Esophagus muscularis mucosa (tissue), 4 donors: ENCODE results near the gene BIN1. TPM values are rescaled to one million over a fixed set of nuclear protein-coding genes. Genes with fewer than 3 reads are reported as not detected.

Source experiments
- DNase-seq: peaks from one replicate; pipeline ENCODE4 v3.0.0-alpha.2; 2017; ENCODE audit errors: extremely low spot score
- H3K27ac ChIP-seq, 4 donors: fragments of 200-600 bp; sonication (generic); replicated peaks in 1 of 4; 1 replicate in 3 of 4; 2 replicates in 1 of 4; pipeline ENCODE4 v1.5.1; 2016 to 2019; ENCODE audit warnings: mild to moderate bottlenecking in 1 of 4
- H3K27me3 ChIP-seq, 4 donors: fragments of 200-600 bp; sonication (generic); one replicate each; pipeline versions ENCODE4 v1.5.1 to v1.6.0; 2016 to 2019
- H3K36me3 ChIP-seq, 4 donors: fragments of 200-600 bp; sonication (generic); one replicate each; pipeline ENCODE4 v1.5.1; 2016 to 2019
- H3K4me1 ChIP-seq, 4 donors: fragments of 200-600 bp; sonication (generic); one replicate each; pipeline ENCODE4 v1.5.1; 2016 to 2019
- H3K4me3 ChIP-seq, 4 donors: fragments of 200-600 bp; sonication (generic); 1 replicate in 2 of 4; 2 replicates in 2 of 4; pipeline ENCODE4 v1.5.1; 2016 to 2019; ENCODE audit warnings: mild to moderate bottlenecking in 4 of 4, moderate library complexity in 1 of 4
- H3K9me3 ChIP-seq, 4 donors: fragments of 200-600 bp; sonication (generic); 1 replicate in 3 of 4; 2 replicates in 1 of 4; pipeline ENCODE4 v1.5.1; 2016 to 2019
- EP300 ChIP-seq: sonication (generic); formaldehyde crosslinking; IDR thresholded peaks from one replicate; pipeline ENCODE4 v1.6.1; 2017; ENCODE audit warnings: antibody characterized with exemption
- POLR2A ChIP-seq: fragments of 450-650 bp; IDR thresholded peaks from one replicate; pipeline ENCODE4 v1.6.1; 2017; ENCODE audit warnings: antibody characterized with exemption, moderate library complexity, mild to moderate bottlenecking, low read depth
- POLR2AphosphoS5 ChIP-seq, 2 donors: sonication (generic); formaldehyde crosslinking; IDR thresholded peaks; one replicate each; pipeline ENCODE4 v1.6.1; 2017; ENCODE audit warnings: antibody characterized with exemption in 2 of 2
- WGBS: methylation state at CpG from one replicate; pipeline ENCODE4 v1.1.5; 2018; 5-methylcytosine and 5-hydroxymethylcytosine counted together
- intact Hi-C: fragments of 100-400 bp; cut with DNase I; formaldehyde crosslinking; loops from one replicate; pipeline ENCODE4 v1.15.1; 2023
- total RNA-seq, 4 donors: library from RNA; depleted of rRNA; stranded (reverse); fragments of >200 nt; gene quantifications; one replicate each; pipeline versions ENCODE4 v1.1.0 to v1.2.1, GENCODE V29; 2016
- TF ChIP-seq, protein P1 (sequence below), 3 experiments: fragments of 200-600 bp in 2 of 3; fragments of 450-650 bp in 1 of 3; sonication (generic) in 2 of 3; IDR thresholded peaks; one replicate each; pipeline ENCODE4 v1.5.1; 2017 to 2019; ENCODE audit warnings: antibody characterized with exemption in 3 of 3, mild to moderate bottlenecking in 2 of 3, moderate library complexity in 1 of 3

The BIN1 gene
- total RNA-seq, 4 donors from 2014 or later, result 32.4 to 78.2 (median 50.2) TPM

DNA sequence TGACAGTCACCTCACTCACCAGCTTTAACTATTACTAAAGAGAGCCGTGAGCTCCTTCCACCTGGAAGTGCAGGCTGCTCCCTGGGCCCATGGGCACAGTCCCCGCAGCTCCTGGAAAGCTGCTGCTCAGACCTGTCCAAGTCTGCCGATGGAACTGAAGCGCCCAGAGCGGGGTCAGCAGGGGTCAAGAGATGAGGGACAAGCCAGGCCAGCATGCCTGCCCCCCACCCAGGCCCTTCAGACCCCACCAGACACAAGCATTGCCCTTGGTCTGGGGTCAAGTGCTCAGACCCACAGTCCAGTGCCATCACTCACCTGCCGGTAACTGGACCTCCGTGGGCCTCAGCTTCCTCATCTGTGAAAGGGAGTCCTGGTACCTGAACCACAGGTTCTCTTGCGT, 59.9 kb downstream of the BIN1 start:
- Histone ChIP-seq H3K27ac (no peak overlapping the region), H3K4me3 (no peak overlapping the region), H3K27me3 (no peaks in the 10 kb centered on the region), H3K4me1 (peaks cover 3 to 26% (median 18%) of the 10 kb centered on the region in 4 donors), H3K9me3 (no peaks in the 10 kb centered on the region), H3K36me3 (peaks cover 0 to 21% (median 7%) of the 10 kb centered on the region in 4 donors)
- whole genome bisulfite sequencing, result 96% methylated on average over 6 of the region's 8 CpGs
- DNase-seq, result no peak
- TF ChIP-seq POLR2A (no peak), POLR2AphosphoS5 (IDR thresholded peaks at IDR 0.05) (no peak), EP300 (no peak)
- TF ChIP-seq, protein P1, sequence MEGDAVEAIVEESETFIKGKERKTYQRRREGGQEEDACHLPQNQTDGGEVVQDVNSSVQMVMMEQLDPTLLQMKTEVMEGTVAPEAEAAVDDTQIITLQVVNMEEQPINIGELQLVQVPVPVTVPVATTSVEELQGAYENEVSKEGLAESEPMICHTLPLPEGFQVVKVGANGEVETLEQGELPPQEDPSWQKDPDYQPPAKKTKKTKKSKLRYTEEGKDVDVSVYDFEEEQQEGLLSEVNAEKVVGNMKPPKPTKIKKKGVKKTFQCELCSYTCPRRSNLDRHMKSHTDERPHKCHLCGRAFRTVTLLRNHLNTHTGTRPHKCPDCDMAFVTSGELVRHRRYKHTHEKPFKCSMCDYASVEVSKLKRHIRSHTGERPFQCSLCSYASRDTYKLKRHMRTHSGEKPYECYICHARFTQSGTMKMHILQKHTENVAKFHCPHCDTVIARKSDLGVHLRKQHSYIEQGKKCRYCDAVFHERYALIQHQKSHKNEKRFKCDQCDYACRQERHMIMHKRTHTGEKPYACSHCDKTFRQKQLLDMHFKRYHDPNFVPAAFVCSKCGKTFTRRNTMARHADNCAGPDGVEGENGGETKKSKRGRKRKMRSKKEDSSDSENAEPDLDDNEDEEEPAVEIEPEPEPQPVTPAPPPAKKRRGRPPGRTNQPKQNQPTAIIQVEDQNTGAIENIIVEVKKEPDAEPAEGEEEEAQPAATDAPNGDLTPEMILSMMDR (IDR thresholded peaks at IDR 0.05), result no peak
- intact Hi-C loops, result no loop called here

DNA sequence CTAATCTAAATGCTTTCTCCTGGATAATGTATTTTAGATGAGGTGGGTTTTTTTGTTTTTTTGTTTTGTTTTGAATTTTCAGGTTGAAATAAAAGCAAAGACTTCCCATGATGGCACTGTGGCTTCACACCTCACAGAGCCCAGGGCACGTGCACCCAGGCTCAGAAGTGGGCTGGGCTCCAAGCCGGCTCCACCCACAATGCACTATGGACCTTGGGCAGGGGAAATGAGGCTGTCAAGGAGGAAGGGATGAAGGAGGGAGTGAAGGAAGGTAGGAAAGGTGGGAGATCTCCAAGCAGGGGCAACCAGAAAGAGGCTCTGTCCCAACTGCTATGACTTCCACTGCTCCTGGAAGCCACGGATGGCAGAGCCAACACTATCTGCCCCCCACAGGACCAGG, 60.4 kb downstream of the BIN1 start:
- no peak for DNase-seq
- 81% methylated on average over 3 of the region's 3 CpGs for WGBS

DNA sequence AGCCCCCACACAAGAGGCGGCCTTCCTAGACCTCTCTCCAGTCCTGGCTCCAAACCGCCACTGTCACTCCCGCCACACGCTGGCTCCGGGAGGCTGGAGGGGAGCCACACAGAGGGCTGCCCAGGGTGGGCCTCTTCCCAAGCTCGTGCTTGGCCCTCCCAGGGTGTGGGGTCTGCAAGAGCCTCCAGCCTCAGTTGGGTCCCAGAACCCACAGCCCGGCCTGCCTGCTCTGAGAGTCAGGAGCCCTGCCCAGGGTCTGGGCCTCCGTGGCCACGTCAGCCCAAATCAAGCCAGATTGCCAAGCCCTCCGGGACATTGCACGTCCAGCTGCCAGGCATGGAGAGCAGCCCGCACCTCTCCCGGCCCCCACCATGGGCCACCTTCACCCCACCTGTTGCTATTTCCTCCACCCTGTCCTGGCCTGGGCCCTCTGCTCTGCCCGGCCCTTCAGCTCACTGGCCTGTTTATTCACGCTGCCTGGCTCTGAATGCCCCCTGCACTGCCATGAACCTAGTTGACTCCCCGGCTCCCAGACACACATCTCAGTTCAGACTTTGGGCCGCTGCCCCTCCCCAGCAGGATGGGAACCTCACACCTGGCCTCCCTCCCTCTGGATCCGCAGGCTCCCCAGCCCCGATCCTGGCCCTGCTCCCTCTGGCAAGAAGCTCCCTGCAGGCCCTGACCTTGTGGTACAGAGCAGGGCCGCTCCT, 61.0 kb downstream of the BIN1 start:
- H3K27me3 ChIP-seq, result no peaks in the 10 kb centered on the region
- intact Hi-C loops, result no loop called here
- peaks cover 0 to 19% (median 7%) of the 10 kb centered on the region in 4 donors for H3K36me3 ChIP-seq
- DNase-seq, result no peak
- no peak overlapping the region for H3K4me3 ChIP-seq
- no peak overlapping the region for H3K27ac ChIP-seq
- H3K9me3 ChIP-seq, result no peaks in the 10 kb centered on the region
- TF ChIP-seq EP300 (no peak), POLR2AphosphoS5 (IDR thresholded peaks at IDR 0.05) (no peak), POLR2A (no peak)
- TF ChIP-seq, protein P1 (IDR thresholded peaks at IDR 0.05), result no peak
- H3K4me1 ChIP-seq, result peaks cover 3 to 21% (median 17%) of the 10 kb centered on the region in 4 donors
- 79% methylated on average over 19 of the region's 20 CpGs for WGBS

More for the DNA sequence above, 60.4 kb downstream of the BIN1 start:
- Histone ChIP-seq H3K9me3 (no peaks in the 10 kb centered on the region), H3K36me3 (peaks cover 0 to 21% (median 7%) of the 10 kb centered on the region in 4 donors), H3K27me3 (no peaks in the 10 kb centered on the region), H3K27ac (no peak overlapping the region), H3K4me1 (peaks cover 3 to 26% (median 18%) of the 10 kb centered on the region in 4 donors), H3K4me3 (no peak overlapping the region)
- intact Hi-C loops, result no loop called here
- no peak for TF ChIP-seq POLR2A
- TF ChIP-seq, protein P1 (IDR thresholded peaks at IDR 0.05), result no peak
- TF ChIP-seq EP300, result no peak
- no peak for TF ChIP-seq POLR2AphosphoS5 (IDR thresholded peaks at IDR 0.05)

DNA sequence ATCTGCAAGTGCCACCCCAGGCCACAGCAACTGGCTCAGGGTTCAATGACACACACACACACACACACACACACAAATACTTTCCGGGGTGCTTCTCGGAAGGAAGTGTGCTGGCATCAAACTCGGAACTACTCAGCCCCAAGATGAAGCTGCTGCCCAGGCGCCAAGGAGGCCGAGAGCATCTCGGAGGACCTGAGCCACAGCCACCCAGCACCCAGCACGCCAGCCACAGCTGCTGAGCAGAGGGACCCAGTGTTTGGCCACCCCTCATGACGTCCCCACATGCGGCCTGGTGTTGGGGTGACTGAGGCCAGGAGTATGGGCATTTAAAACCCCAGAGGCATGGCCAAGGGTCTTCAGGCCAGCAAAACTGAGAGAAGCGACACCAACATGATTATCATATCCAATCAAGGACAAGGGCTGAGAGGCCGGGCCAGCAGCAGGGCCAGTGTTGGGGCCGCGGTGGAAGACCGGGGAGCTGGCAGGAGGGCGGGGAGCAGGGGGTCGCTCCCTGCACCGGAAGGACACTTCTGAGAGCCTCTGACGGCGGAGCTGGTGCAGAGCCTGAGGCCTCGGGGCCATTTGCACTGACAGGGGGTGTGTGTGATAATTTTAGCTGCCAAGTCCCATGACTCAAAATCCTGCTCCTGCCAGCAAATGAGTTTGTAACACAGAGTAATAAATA, 61.8 kb downstream of the BIN1 start:
- TF ChIP-seq EP300 (no peak), POLR2AphosphoS5 (IDR thresholded peaks at IDR 0.05) (no peak), POLR2A (no peak)
- TF ChIP-seq, protein P1 (IDR thresholded peaks at IDR 0.05), result no peak
- H3K27me3 ChIP-seq, result no peaks in the 10 kb centered on the region
- peaks cover 3 to 13% (median 8%) of the 10 kb centered on the region in 4 donors for H3K4me1 ChIP-seq
- peaks cover 0 to 19% (median 7%) of the 10 kb centered on the region in 4 donors for H3K36me3 ChIP-seq
- H3K4me3 ChIP-seq, result no peak overlapping the region
- intact Hi-C loops, result no loop called here
- no peak for DNase-seq
- no peak overlapping the region for H3K27ac ChIP-seq
- no peaks in the 10 kb centered on the region for H3K9me3 ChIP-seq
- 77% methylated on average over 16 of the region's 20 CpGs for WGBS
